Peyer's patch (tissue), 4 donors: ENCODE results near the gene CELF4. TPM values are rescaled to one million over a fixed set of nuclear protein-coding genes. Genes with fewer than 3 reads are reported as not detected.

Experiments used
- DNase-seq, 3 donors: peaks; one replicate each; pipeline ENCODE4 v3.0.0-alpha.2; 2017 to 2019
- H3K27ac ChIP-seq, 4 donors: fragments of 200-600 bp; sonication (generic); one replicate each; pipeline ENCODE4 v1.5.1; 2016 to 2019
- H3K27me3 ChIP-seq, 2 donors: fragments of 200-600 bp; sonication (generic); one replicate each; pipeline ENCODE4 v1.5.1; 2019
- H3K36me3 ChIP-seq, 3 donors: fragments of 200-600 bp; sonication (generic); one replicate each; pipeline ENCODE4 v1.5.1; 2016 to 2019
- H3K4me1 ChIP-seq, 4 donors: fragments of 200-600 bp; sonication (generic); one replicate each; pipeline ENCODE4 v1.5.1; 2016 to 2019
- H3K4me3 ChIP-seq, 4 donors: fragments of 200-600 bp; sonication (generic); 1 replicate in 3 of 4; 2 replicates in 1 of 4; pipeline ENCODE4 v1.5.1; 2016 to 2019; ENCODE audit warnings: mild to moderate bottlenecking in 1 of 4
- H3K9me3 ChIP-seq, 4 donors: fragments of 200-600 bp; sonication (generic); one replicate each; pipeline ENCODE4 v1.5.1; 2016 to 2019; ENCODE audit warnings: mild to moderate bottlenecking in 1 of 4
- POLR2A ChIP-seq, 2 donors: fragments of 450-650 bp; IDR thresholded peaks; one replicate each; pipeline ENCODE4 v1.5.1; 2017; ENCODE audit warnings: antibody characterized with exemption in 2 of 2, mild to moderate bottlenecking in 2 of 2, moderate library complexity in 2 of 2
- total RNA-seq, 4 donors: library from RNA; depleted of rRNA; stranded (reverse); fragments of >200 nt; gene quantifications; one replicate each; pipeline ENCODE4 v1.1.0, GENCODE V29; 2016
- TF ChIP-seq, protein P1 (sequence below), 6 experiments: fragments of 450-650 bp in 4 of 6; fragments of 200-600 bp in 2 of 6; sonication (generic) in 1 of 6; IDR thresholded peaks; one replicate each; pipeline ENCODE4 v1.5.1; 2017 to 2019; ENCODE audit warnings: antibody characterized with exemption in 6 of 6, mild to moderate bottlenecking in 3 of 6, moderate library complexity in 1 of 6

CELF4 gene
- total RNA-seq, 4 donors from 2014 or later, result 0.35 to 4.8 TPM; not detected in 2

DNA sequence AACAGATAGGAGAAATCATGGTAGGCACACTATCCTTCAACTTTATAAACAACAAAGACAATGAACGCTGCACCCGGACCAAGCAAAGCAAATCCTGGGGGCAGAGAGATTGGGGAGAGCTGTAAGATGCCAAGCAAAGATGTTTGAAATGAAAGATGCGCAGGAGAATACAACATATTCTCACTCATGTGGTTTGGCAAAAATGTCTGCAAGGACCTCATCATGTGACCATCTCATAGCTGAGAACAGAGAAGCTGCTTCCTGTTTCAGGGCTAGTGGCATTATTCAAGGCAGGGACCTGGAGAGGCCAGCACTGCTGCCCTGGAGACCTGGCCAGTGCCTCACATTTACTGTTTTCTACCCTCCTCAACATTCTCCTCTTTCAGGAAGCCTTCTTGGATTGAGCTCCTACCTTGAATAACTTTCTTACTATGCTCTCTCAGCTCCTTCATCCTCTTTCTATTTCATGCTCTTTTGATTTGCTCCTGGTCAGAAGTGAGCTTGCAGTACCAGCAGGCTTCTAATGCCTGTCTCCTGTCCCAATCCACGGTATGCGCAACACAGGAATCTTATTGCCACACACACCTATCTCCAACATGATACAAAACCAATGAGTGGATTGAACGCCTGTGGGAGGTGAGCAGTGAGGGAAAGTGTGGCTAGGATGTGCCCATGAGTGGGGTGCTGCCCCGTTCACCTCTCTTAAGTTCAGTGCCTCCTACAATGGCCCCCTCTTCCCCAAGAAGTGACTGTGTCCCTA is 133.0 kb downstream of the CELF4 start:
- no peaks in the 10 kb centered on the region for H3K27me3 ChIP-seq
- H3K4me1 ChIP-seq, result no peaks in the 10 kb centered on the region
- no peaks in the 10 kb centered on the region for H3K36me3 ChIP-seq
- H3K27ac ChIP-seq, result no peak overlapping the region
- no peak for DNase-seq
- TF ChIP-seq, protein P1, sequence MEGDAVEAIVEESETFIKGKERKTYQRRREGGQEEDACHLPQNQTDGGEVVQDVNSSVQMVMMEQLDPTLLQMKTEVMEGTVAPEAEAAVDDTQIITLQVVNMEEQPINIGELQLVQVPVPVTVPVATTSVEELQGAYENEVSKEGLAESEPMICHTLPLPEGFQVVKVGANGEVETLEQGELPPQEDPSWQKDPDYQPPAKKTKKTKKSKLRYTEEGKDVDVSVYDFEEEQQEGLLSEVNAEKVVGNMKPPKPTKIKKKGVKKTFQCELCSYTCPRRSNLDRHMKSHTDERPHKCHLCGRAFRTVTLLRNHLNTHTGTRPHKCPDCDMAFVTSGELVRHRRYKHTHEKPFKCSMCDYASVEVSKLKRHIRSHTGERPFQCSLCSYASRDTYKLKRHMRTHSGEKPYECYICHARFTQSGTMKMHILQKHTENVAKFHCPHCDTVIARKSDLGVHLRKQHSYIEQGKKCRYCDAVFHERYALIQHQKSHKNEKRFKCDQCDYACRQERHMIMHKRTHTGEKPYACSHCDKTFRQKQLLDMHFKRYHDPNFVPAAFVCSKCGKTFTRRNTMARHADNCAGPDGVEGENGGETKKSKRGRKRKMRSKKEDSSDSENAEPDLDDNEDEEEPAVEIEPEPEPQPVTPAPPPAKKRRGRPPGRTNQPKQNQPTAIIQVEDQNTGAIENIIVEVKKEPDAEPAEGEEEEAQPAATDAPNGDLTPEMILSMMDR (IDR thresholded peaks at IDR 0.05), result no peak
- no peak for TF ChIP-seq POLR2A (IDR thresholded peaks at IDR 0.05)
- H3K4me3 ChIP-seq, result no peak overlapping the region
- peaks cover 0 to 1% (median 0%) of the 10 kb centered on the region in 4 donors for H3K9me3 ChIP-seq

DNA sequence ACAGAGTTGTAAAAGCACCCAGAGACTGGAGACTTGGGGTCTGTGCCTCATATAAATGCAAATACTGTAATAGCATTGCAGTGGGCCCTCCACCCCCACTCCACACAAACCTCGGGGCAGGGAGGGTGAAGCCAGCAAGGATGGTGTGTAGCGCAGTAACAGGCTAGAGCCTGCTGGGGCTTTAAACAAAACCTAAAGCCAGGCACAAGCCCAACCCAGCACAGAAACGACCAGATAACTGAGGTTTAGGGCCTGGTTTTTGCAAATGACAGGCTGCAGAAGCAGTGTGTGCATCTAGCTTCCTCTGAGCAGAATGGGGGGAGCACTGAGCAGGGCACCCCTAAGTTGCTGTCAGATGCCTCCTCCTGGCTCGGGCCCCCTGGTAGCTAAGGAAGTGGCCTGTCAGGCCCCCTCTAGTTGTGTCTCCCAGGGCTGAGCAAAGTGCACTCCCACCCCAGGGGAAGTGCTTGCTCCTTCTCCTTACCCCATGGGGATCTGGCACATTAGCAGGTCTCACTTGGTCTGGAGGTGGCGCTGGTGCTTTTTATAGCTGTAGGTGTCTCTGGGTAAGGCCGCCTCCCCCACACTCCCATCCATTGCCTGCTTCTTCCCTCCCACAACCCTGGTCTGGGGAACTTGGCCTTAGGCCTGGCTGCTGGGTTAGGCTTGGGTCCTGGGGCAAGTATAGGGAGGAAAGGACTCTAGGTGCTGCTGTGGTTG is 135.1 kb downstream of the CELF4 start:
- Histone ChIP-seq H3K27me3 (no peaks in the 10 kb centered on the region), H3K36me3 (no peaks in the 10 kb centered on the region), H3K4me1 (no peaks in the 10 kb centered on the region), H3K4me3 (no peak overlapping the region), H3K9me3 (no peaks in the 10 kb centered on the region), H3K27ac (no peak overlapping the region)
- DNase-seq, result no peak
- TF ChIP-seq, protein P1 (IDR thresholded peaks at IDR 0.05), result no peak
- TF ChIP-seq POLR2A (IDR thresholded peaks at IDR 0.05), result no peak

- Histone ChIP-seq H3K4me3 (no peak overlapping the region), H3K4me1 (no peaks in the 10 kb centered on the region), H3K9me3 (no peaks in the 10 kb centered on the region), H3K27ac (no peak overlapping the region), H3K27me3 (no peaks in the 10 kb centered on the region), H3K36me3 (no peaks in the 10 kb centered on the region)
- no peak for TF ChIP-seq POLR2A (IDR thresholded peaks at IDR 0.05)
- TF ChIP-seq, protein P1 (IDR thresholded peaks at IDR 0.05), result no peak
- DNase-seq, result no peak
Measured at GRCh38 chr18:37429791-37430190, 135.8 kb downstream of the CELF4 start.

DNA sequence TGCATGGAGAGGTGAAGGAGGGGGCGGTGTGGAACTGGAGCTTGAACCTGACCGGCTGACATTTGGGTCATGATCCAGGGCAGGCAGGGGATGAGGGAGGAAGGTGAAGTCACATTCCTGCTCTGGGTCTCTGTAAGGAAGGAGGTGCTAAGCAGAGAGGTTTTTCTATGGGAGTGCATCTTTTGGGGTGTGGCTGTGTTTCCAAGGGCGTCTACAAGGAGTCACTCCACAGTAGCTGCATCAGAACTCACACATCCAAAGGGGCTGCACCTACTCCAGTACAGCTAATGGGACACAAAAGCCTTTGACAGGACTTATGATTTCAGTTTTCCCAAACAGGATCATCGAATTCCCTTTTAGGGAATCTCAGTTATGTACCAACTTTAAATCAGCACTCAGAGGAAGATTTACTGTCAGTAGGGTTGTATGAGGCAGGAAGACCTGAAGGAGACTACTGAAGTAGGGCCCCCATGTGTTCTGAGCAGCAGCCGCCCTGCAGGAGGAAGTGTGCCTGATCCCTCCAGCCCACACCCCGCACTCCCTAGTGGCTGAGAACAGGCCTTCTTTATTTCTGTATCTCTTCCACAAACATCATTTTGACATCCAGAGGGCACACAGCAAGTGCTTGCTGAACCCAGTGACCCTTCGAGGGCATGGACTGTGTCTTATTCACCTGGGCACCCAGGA is 137.2 kb downstream of the CELF4 start:
- Histone ChIP-seq H3K27ac (no peak overlapping the region), H3K36me3 (no peaks in the 10 kb centered on the region), H3K27me3 (no peaks in the 10 kb centered on the region), H3K4me1 (no peaks in the 10 kb centered on the region), H3K9me3 (no peaks in the 10 kb centered on the region), H3K4me3 (no peak overlapping the region)
- no peak for TF ChIP-seq POLR2A (IDR thresholded peaks at IDR 0.05)
- TF ChIP-seq, protein P1 (IDR thresholded peaks at IDR 0.05), result no peak
- no peak for DNase-seq

GRCh38 chr18:37426586-37426985 is 139.0 kb downstream of the CELF4 start:
- Histone ChIP-seq H3K27ac (no peak overlapping the region), H3K27me3 (no peaks in the 10 kb centered on the region), H3K4me3 (no peak overlapping the region), H3K36me3 (no peaks in the 10 kb centered on the region), H3K4me1 (no peaks in the 10 kb centered on the region), H3K9me3 (no peaks in the 10 kb centered on the region)
- TF ChIP-seq, protein P1 (IDR thresholded peaks at IDR 0.05), result no peak
- TF ChIP-seq POLR2A (IDR thresholded peaks at IDR 0.05), result no peak
- no peak for DNase-seq
